NT2/D1 (cell line): ENCODE measurements around the gene KCNH6.

ENCODE experiments used
- SUZ12 ChIP-seq: IDR thresholded peaks from 2 replicates; pipeline ENCODE4 v1.6.1; 2011; ENCODE audit not compliant: insufficient read length, insufficient read depth; ENCODE audit errors: extremely low read depth
- YY1 ChIP-seq: IDR thresholded peaks from 2 replicates; pipeline ENCODE4 v1.6.1; 2011; ENCODE audit not compliant: insufficient read length, insufficient read depth
- ZNF274 ChIP-seq: IDR thresholded peaks from 2 replicates; pipeline ENCODE4 v1.6.1; 2011; ENCODE audit warnings: mild to moderate bottlenecking, low read depth, low read length

DNA sequence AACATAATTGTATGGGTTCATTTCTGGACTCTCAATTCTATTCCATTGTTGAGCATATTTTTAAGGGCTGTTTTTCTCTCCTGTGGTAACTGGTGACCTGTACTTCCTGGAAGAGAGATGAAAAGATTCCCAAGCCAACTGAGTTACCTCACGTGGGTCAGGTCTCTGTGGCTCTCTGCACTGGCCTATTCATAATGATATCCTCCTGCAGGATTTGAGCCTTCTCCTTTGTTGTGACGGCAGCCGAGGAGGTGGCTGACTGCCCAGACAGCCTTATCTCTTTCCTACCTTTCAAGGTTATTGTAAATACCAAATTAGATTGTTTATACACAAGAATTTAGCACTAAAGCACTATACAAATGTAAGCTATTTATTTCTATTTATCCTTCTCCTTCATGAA lies 49.0 kb upstream of the KCNH6 start:
- no peak for TF ChIP-seq ZNF274
- no peak for TF ChIP-seq SUZ12
- no peak for TF ChIP-seq YY1
